Measurements from ENCODE around the gene SHE. TPM values are rescaled to one million over a fixed set of nuclear protein-coding genes. Genes with fewer than 3 reads are reported as not detected.

Gene SHE
- total and polyA plus RNA-seq, 10 of the 15 experiments (the other 5 are each of a cell fraction or from before 2014, with no cell fraction given): under 0.01 to 0.05 (median 0.03) TPM; not detected in 3

GRCh38 chr1:154489695-154490274 lies 12.4 kb downstream of the SHE start:
- ChIA-PET POLR2A (interaction anchor here (0.6 kb wide), 3 partner anchors 18 to 551 kb away, joined by 3 to 5 read pairs (median 3); no protein-coding TSS in a partner anchor), RAD21 (ENCODE audit: unreplicated experiment) (interaction anchor here (1.0 to 1.3 kb wide), 3 partner anchors 9 to 64 kb away, joined by 3 to 4 read pairs (median 3); no protein-coding TSS in a partner anchor), CTCF (interaction anchor here (1.1 to 10.0 kb wide), 5 partner anchors 9 to 142 kb away, joined by 3 to 80 read pairs (median 8); no protein-coding TSS in a partner anchor), SMC1A (ENCODE audit: uncharacterized antibody, unreplicated experiment) (interaction anchor here (1.8 to 9.3 kb wide), 3 partner anchors 7 to 103 kb away, joined by 4 to 97 read pairs (median 6); no protein-coding TSS in a partner anchor)
- H3K9ac ChIP-seq (ENCODE audit: control insufficient read depth, insufficient read depth, low read length): no peak overlapping the region
- ATAC-seq: no peak
- H3K36me3 ChIP-seq (ENCODE audit: control insufficient read depth in 2 of 2, insufficient read depth in 2 of 2, low read length in 1 of 2): no peaks in the 10 kb centered on the region
- H3K9me3 ChIP-seq (replicated peaks; ENCODE audit: control insufficient read depth, insufficient read depth, low read length): no peaks in the 10 kb centered on the region
- no peak overlapping the region for H3K4me2 ChIP-seq (ENCODE audit: control insufficient read depth, insufficient read depth)
- H3K4me3 ChIP-seq: no peak overlapping the region
- WGBS (ENCODE audit: insufficient coverage, insufficient replicate concordance, low lambda C conversion rate, missing lambda C conversion rate): 59% methylated on average over 5 of the region's 5 CpGs
- no peaks in the 10 kb centered on the region for H4K20me1 ChIP-seq (ENCODE audit: control insufficient read depth, insufficient read depth)
- DNase-seq (ENCODE audit: low read depth, low spot score): no peak
- peak; percentile 7 for FAIRE-seq
- H3K27ac ChIP-seq (ENCODE audit: control insufficient read depth, insufficient read depth): no peak overlapping the region
- TF ChIP-seq ATF7 (IDR thresholded peaks at IDR 0.05; ENCODE audit: low read depth): no peak
- no peak for TF ChIP-seq NFIC (IDR thresholded peaks at IDR 0.05; ENCODE audit: low read depth, low read length)
- TF ChIP-seq MAX (IDR thresholded peaks at IDR 0.05; ENCODE audit: low read depth, low read length): no peak
- TF ChIP-seq SUPT20H (IDR thresholded peaks at IDR 0.05; ENCODE audit: borderline replicate concordance, control insufficient read depth, low read depth, low read length): no peak
- TF ChIP-seq ZBTB40 (IDR thresholded peaks at IDR 0.05; ENCODE audit: borderline replicate concordance): no peak
- no peak for TF ChIP-seq SMAD1 (IDR thresholded peaks at IDR 0.05; ENCODE audit: low read depth, partially characterized antibody)
- TF ChIP-seq SRF (IDR thresholded peaks at IDR 0.05; ENCODE audit: low read depth in 2 of 2, low read length in 2 of 2): no peak
- TF ChIP-seq POU2F2 (IDR thresholded peaks at IDR 0.05; ENCODE audit: borderline replicate concordance, low read depth, low read length): no peak
- no peak for TF ChIP-seq FOXM1 (IDR thresholded peaks at IDR 0.05; ENCODE audit: low read depth, low read length)
- no peak for TF ChIP-seq KDM1A (IDR thresholded peaks at IDR 0.05; ENCODE audit: borderline replicate concordance)
- no peak for TF ChIP-seq RAD21 (IDR thresholded peaks at IDR 0.05; ENCODE audit: insufficient read depth, low read depth, low read length)
- no peak for TF ChIP-seq IRF4 (IDR thresholded peaks at IDR 0.05; ENCODE audit: low read depth, low read length)
- TF ChIP-seq SIX5 (IDR thresholded peaks at IDR 0.05; ENCODE audit: low read depth, low read length, severe bottlenecking): no peak
- no peak for TF ChIP-seq STAT1 (conservative IDR thresholded peaks at IDR 0.05)
- TF ChIP-seq MTA2 (IDR thresholded peaks at IDR 0.05; ENCODE audit: low read depth): no peak
- BruUV-seq (replicated peaks): no TSS peak
- in situ Hi-C loops (cut with MboI) (loop anchor here (5.0 kb wide), 1 partner anchor 63 kb away; no protein-coding TSS in a partner anchor), intact Hi-C loops (cut with micrococcal nuclease; ENCODE audit: unreplicated experiment) (loop anchor here (10.0 kb wide), 1 partner anchor 595 kb away; no protein-coding TSS in a partner anchor)
- H3K4me1 ChIP-seq (ENCODE audit: control insufficient read depth, insufficient read depth, low read length): peaks cover 28% of the 10 kb centered on the region
- H3K79me2 ChIP-seq (ENCODE audit: control insufficient read depth, insufficient read depth, low read length): no peaks in the 10 kb centered on the region
- H2AFZ ChIP-seq (ENCODE audit: control insufficient read depth, low read depth, low read length): no peak overlapping the region
- H3K27me3 ChIP-seq (replicated peaks in 1 of 2; ENCODE audit: control insufficient read depth in 2 of 2, insufficient read depth in 2 of 2, low read length in 1 of 2): 0 out of 4 replicates have a peak, but pooled peaks cover 0 to 1% of the 10 kb centered on the region in 2 experiments

All from GM12878 (cell line).